WTC11 (cell line): ENCODE data around the gene IL4R. TPM values are rescaled to one million over a fixed set of nuclear protein-coding genes. Genes with fewer than 3 reads are reported as not detected.

Experiments used
- ATAC-seq: fragments of 200-7000 bp; cut with Tn5 transposase; 2 replicates; pipeline ENCODE4 v1.10.0; 2021; ENCODE audit warnings: mild to moderate bottlenecking, moderate library complexity
- CTCF ChIA-PET: fragments of 300-600 bp; sonication (Branson Sonifier 250); formaldehyde crosslinking; loops from one replicate; lab custom pipeline; 2021; ENCODE audit warnings: antibody characterized with exemption; lab: Charles Lee
- POLR2A ChIA-PET: fragments of 350-600 bp; sonication (Branson Sonifier 250); formaldehyde crosslinking; loops from one replicate; lab custom pipeline; 2021; ENCODE audit warnings: antibody characterized with exemption; lab: Charles Lee
- DNase-seq: peaks from one replicate; pipeline ENCODE4 v3.0.0; 2021; ENCODE audit warnings: low spot score
- H3K27ac Mint-ChIP-seq: 2 replicates; pipeline ENCODE4 v1.8.0; 2021; ENCODE audit warnings: mixed read lengths
- H3K27me3 Mint-ChIP-seq: 2 replicates; pipeline ENCODE4 v1.8.0; 2021; ENCODE audit warnings: low read depth, mild to moderate bottlenecking, moderate library complexity, mixed read lengths
- H3K36me3 Mint-ChIP-seq: 2 replicates; pipeline ENCODE4 v1.8.0; 2021; ENCODE audit warnings: mixed read lengths
- H3K4me1 Mint-ChIP-seq: 2 replicates; pipeline ENCODE4 v1.8.0; 2022; ENCODE audit warnings: mixed read lengths
- H3K4me3 Mint-ChIP-seq: 2 replicates; pipeline ENCODE4 v1.8.0; 2021; ENCODE audit warnings: mild to moderate bottlenecking, moderate library complexity, mixed read lengths
- H3K9me3 Mint-ChIP-seq: 2 replicates; pipeline ENCODE4 v1.8.0; 2021; ENCODE audit warnings: mixed read lengths
- CBFB ChIP-seq: sonication (generic); formaldehyde crosslinking; IDR thresholded peaks from 2 replicates; pipeline ENCODE4 v1.8.1; 2022; ENCODE audit warnings: mild to moderate bottlenecking, low read depth, missing genetic modification reagents
- CREB1 ChIP-seq: sonication (generic); formaldehyde crosslinking; IDR thresholded peaks from 2 replicates; pipeline ENCODE4 v1.8.0; 2023; ENCODE audit warnings: mild to moderate bottlenecking, missing genetic modification reagents
- E2F1 ChIP-seq: sonication (generic); formaldehyde crosslinking; IDR thresholded peaks from 2 replicates; pipeline ENCODE4 v1.8.0; 2022; ENCODE audit warnings: mild to moderate bottlenecking, missing genetic modification reagents
- E2F5 ChIP-seq: sonication (generic); formaldehyde crosslinking; IDR thresholded peaks from 2 replicates; pipeline ENCODE4 v1.8.1; 2022; ENCODE audit warnings: mild to moderate bottlenecking, moderate library complexity, missing genetic modification reagents
- ELF4 ChIP-seq: sonication (generic); formaldehyde crosslinking; IDR thresholded peaks from 2 replicates; pipeline ENCODE4 v1.8.1; 2022; ENCODE audit warnings: low read depth, mild to moderate bottlenecking, moderate library complexity, missing genetic modification reagents
- ESRRA ChIP-seq: sonication (generic); formaldehyde crosslinking; IDR thresholded peaks from 2 replicates; pipeline ENCODE4 v1.8.1; 2022; ENCODE audit warnings: mild to moderate bottlenecking, missing genetic modification reagents, borderline replicate concordance
- JUN ChIP-seq: sonication (generic); formaldehyde crosslinking; IDR thresholded peaks from 2 replicates; pipeline ENCODE4 v1.8.0; 2023; ENCODE audit warnings: mild to moderate bottlenecking, missing genetic modification reagents
- MYBL2 ChIP-seq: sonication (generic); formaldehyde crosslinking; IDR thresholded peaks from 2 replicates; pipeline ENCODE4 v1.8.1; 2023; ENCODE audit warnings: mild to moderate bottlenecking, moderate library complexity, missing genetic modification reagents
- PRDM15 ChIP-seq: sonication (generic); formaldehyde crosslinking; IDR thresholded peaks from 2 replicates; pipeline ENCODE4 v1.8.0; 2022; ENCODE audit warnings: missing genetic modification reagents
- RORB ChIP-seq: fragments of 250-450 bp; sonication (Bioruptor Pico); IDR thresholded peaks from 2 replicates; pipeline ENCODE4 v1.9.0; 2021; ENCODE audit warnings: mild to moderate bottlenecking
- TEAD1 ChIP-seq: sonication (generic); formaldehyde crosslinking; IDR thresholded peaks from 2 replicates; pipeline ENCODE4 v1.8.0; 2022; ENCODE audit warnings: mild to moderate bottlenecking, missing genetic modification reagents
- TP53 ChIP-seq: sonication (generic); formaldehyde crosslinking; IDR thresholded peaks from 2 replicates; pipeline ENCODE4 v1.8.1; 2023; ENCODE audit warnings: mild to moderate bottlenecking, missing genetic modification reagents
- ZBTB21 ChIP-seq: sonication (generic); formaldehyde crosslinking; IDR thresholded peaks from 2 replicates; pipeline ENCODE4 v1.8.1; 2023; ENCODE audit warnings: mild to moderate bottlenecking, missing genetic modification reagents, borderline replicate concordance
- ZBTB43 ChIP-seq: sonication (generic); formaldehyde crosslinking; IDR thresholded peaks from 2 replicates; pipeline ENCODE4 v1.8.1; 2023; ENCODE audit warnings: mild to moderate bottlenecking, missing genetic modification reagents
- ZNF138 ChIP-seq: sonication (generic); formaldehyde crosslinking; conservative IDR thresholded peaks from 2 replicates; pipeline ENCODE4 v1.8.1; 2022; ENCODE audit warnings: mild to moderate bottlenecking, moderate library complexity, missing genetic modification reagents
- ZNF263 ChIP-seq: sonication (generic); formaldehyde crosslinking; IDR thresholded peaks from 2 replicates; pipeline ENCODE4 v1.8.1; 2022; ENCODE audit warnings: low read depth, mild to moderate bottlenecking, moderate library complexity, missing genetic modification reagents
- total RNA-seq: library from RNA; stranded (reverse); gene quantifications from 3 replicates; pipeline ENCODE4 v1.2.3, GENCODE V29; 2021
- TF ChIP-seq, protein P1 (sequence below): fragments of 250-450 bp; sonication (Bioruptor Pico); conservative IDR thresholded peaks from 2 replicates; pipeline ENCODE4 v1.9.0; 2021; ENCODE audit warnings: mild to moderate bottlenecking
- TF ChIP-seq, protein P2 (sequence below): sonication (generic); formaldehyde crosslinking; IDR thresholded peaks from 2 replicates; pipeline ENCODE4 v1.8.0; 2022; ENCODE audit warnings: mild to moderate bottlenecking, missing genetic modification reagents

IL4R gene
- total RNA-seq, 1 experiment from 2014 or later, result 28.7 TPM

DNA sequence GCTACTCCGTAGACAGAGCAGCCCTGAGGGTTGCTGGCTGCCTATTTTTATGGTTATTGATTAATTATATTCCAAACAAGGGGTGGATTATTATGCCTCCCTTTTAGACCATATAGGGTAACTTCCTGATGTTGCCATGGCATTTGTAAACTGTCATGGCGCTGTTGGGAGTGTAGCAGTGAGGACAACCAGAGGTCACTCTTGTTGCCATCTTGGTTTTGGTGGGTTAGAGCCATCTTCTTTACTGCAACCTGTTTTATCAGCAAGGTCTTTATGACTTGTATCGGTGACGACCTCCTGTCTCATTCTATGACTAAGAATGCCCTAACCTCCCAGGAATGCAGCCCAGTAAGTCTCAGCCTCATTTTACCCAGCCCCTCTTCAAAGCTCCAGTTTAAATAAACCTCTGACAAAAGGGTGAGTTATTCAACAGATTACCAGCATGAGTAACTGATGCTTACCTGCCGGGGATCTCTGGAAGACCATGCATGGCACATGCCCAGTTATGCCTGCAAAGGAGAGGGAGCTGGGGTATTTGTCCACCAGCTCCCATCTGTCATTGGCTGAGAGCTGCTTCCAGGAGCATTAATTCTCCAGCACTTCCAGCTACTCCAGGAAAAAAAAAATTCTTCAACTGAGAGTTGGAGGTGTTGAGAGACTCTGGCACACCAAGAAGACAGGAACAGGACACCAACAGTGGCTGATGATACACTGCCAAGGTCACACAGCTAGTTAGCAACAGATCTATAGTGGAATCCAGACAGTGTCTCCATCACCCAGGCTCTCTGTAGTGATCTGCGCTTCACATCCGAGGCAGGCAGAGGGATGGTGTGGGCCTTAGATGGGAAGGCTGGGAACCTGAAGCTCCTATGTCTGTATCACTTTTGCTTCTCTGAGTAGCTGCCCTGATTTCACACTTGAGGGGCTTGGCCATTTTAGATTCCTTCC lies 51.6 kb downstream of the IL4R start:
- ATAC-seq (no peak), DNase-seq (no peak)
- Mint-ChIP-seq H3K9me3 (no peaks in the 10 kb centered on the region), H3K36me3 (peaks cover 10% of the 10 kb centered on the region), H3K27me3 (no peaks in the 10 kb centered on the region), H3K4me3 (no peak overlapping the region), H3K4me1 (peaks cover 3% of the 10 kb centered on the region; the same call in 1 of the 2 replicates), H3K27ac (no peak overlapping the region)
- POLR2A ChIA-PET, result interaction anchor here (0.6 kb wide), 1 partner anchor 181 kb away, joined by 4 read pairs; no protein-coding TSS in a partner anchor
- CTCF ChIA-PET, result interaction anchor here (0.9 to 5.4 kb wide), 7 partner anchors 9 to 255 kb away, joined by 3 to 125 read pairs (median 8); no protein-coding TSS in a partner anchor
- TF ChIP-seq ZBTB21 (CRISPR knock-in tag) (no peak), ZBTB43 (CRISPR knock-in tag) (no peak), MYBL2 (CRISPR knock-in tag) (no peak), TP53 (CRISPR knock-in tag) (no peak), ESRRA (CRISPR knock-in tag) (no peak), E2F5 (CRISPR knock-in tag) (no peak), JUN (no peak), E2F1 (CRISPR knock-in tag) (no peak), ZNF263 (CRISPR knock-in tag) (no peak), RORB (CRISPR knock-in tag) (no peak), TEAD1 (CRISPR knock-in tag) (no peak), ZNF138 (CRISPR knock-in tag) (no peak), PRDM15 (CRISPR knock-in tag) (no peak), ELF4 (CRISPR knock-in tag) (no peak), CBFB (CRISPR knock-in tag) (no peak), CREB1 (CRISPR knock-in tag) (no peak)
- TF ChIP-seq, protein P1, sequence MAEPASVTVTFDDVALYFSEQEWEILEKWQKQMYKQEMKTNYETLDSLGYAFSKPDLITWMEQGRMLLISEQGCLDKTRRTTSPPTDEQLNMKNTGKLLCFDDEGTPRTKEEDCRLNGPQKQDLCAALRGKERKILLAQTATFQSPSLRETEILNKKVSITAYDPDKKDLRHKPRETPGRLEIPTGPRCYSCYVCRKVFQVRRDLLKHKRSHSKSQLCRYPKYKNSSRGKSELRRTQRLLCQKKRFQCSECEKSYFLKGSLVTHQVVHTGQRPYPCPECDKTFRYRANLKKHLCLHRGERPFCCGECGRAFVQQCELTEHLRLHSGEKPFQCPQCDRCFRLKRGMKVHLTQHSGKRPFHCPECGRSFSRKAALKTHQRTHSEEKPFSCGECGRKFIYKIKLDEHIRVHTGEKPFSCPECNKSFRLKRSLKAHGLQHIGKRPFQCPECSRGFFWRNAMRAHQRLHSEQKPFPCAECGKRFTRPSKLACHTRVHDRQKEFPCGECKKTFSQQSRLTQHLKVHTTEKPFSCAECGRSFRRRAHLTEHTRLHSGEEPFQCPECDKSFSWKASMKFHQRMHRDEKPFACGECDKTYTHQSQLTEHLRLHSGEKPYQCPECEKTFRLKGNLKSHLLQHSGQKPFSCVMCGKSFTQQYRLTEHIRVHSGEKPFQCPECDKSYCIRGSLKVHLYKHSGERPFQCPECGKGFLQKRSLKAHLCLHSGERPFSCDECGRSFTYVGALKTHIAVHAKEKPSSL (CRISPR knock-in tag), result no peak
- TF ChIP-seq, protein P2, sequence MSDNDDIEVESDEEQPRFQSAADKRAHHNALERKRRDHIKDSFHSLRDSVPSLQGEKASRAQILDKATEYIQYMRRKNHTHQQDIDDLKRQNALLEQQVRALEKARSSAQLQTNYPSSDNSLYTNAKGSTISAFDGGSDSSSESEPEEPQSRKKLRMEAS (CRISPR knock-in tag), result no peak
